K562 (cell line): ENCODE data around the gene PTPN5. TPM values are rescaled to one million over a fixed set of nuclear protein-coding genes. Genes with fewer than 3 reads are reported as not detected.

Experiments used
- ATAC-seq: fragments of 200-7000 bp; cut with Tn5 transposase; 3 replicates; pipeline ENCODE4 v1.9.1; 2020; ENCODE audit warnings: moderate library complexity
- BruUV-seq: library from RNA; stranded (reverse); fragments of 400-500 nt; replicated peaks from 2 replicates; lab custom pipeline; 2021; lab: Mats Ljungman, UMichigan
- CTCF ChIA-PET: fragments of 300-600 bp; formaldehyde crosslinking; extraction: SDS; loops from one replicate; lab custom pipeline; 2021; ENCODE audit warnings: low intra/inter-chr PET ratio; lab: Yijun Ruan, JAX
- POLR2A ChIA-PET: fragments of 300-600, 350-650 bp; sonication (Branson Sonifier 250); formaldehyde crosslinking; extraction: SDS; loops from one replicate; lab custom pipeline; 2021; ENCODE audit warnings: antibody characterized with exemption, inconsistent platforms; lab: Yijun Ruan, JAX
- DNase-seq, 4 experiments: peaks; one replicate each; pipeline versions ENCODE4 v3.0.0 to v3.0.0-alpha.2; 2011 to 2018; ENCODE audit warnings: low spot score in 3 of 4, mixed read lengths in 3 of 4; ENCODE audit errors: extremely low read depth in 1 of 4
- FAIRE-seq: peaks from 2 replicates; lab custom pipeline; 2011; peaks lifted over from hg19 to GRCh38; lab: Jason Lieb, UNC
- H2AFZ ChIP-seq: 2 replicates; pipeline ENCODE4 v1.6.0; 2011; ENCODE audit warnings: low read depth, low read length, control low read depth, inconsistent platforms
- H3K27ac ChIP-seq: fragments of 200-600 bp; 3 replicates; pipeline ENCODE4 v1.8.0; 2011; ENCODE audit warnings: low read depth, mild to moderate bottlenecking, control low read depth, inconsistent platforms, low read length, moderate library complexity, mixed read lengths; ENCODE audit errors: extremely low read depth
- H3K27me3 ChIP-seq, 2 experiments: fragments of 300-600 bp in 1 of 2; 2 replicates in 1 of 2; 3 replicates in 1 of 2; pipeline versions ENCODE4 v1.6.0 to v1.8.0; 2011; ENCODE audit warnings: inconsistent platforms in 2 of 2, low read length in 2 of 2, mild to moderate bottlenecking in 1 of 2, mixed read lengths in 1 of 2, moderate library complexity in 1 of 2; ENCODE audit not compliant: control insufficient read depth in 2 of 2, insufficient read depth in 2 of 2
- H3K36me3 ChIP-seq: fragments of 300-600 bp; 3 replicates; pipeline ENCODE4 v1.8.0; 2011; ENCODE audit warnings: mild to moderate bottlenecking, low read length, inconsistent platforms; ENCODE audit not compliant: control insufficient read depth, insufficient read depth
- H3K4me1 ChIP-seq, 2 experiments: fragments of 200-600 bp in 1 of 2; replicated peaks in 1 of 2; 2 replicates in 1 of 2; 3 replicates in 1 of 2; pipeline versions ENCODE4 v1.5.1 to v1.8.0; 2011; ENCODE audit warnings: inconsistent platforms in 2 of 2, low read length in 2 of 2, mild to moderate bottlenecking in 1 of 2, mixed read lengths in 1 of 2, moderate library complexity in 1 of 2; ENCODE audit not compliant: control insufficient read depth in 2 of 2, insufficient read depth in 2 of 2
- H3K4me2 ChIP-seq: 2 replicates; pipeline ENCODE4 v1.6.1; 2011; ENCODE audit warnings: low read length, control low read depth, inconsistent platforms, mixed read lengths; ENCODE audit not compliant: insufficient read depth
- H3K4me3 ChIP-seq: fragments of 200-600 bp; sonication (generic), shearing (Covaris generic); 2 replicates; pipeline ENCODE4 v1.5.1; 2016; ENCODE audit warnings: control low read depth, inconsistent platforms
- H3K79me2 ChIP-seq: fragments of 200-600 bp; 3 replicates; pipeline ENCODE4 v1.8.0; 2011; ENCODE audit warnings: low read length, inconsistent platforms; ENCODE audit not compliant: control insufficient read depth, insufficient read depth
- H3K9ac ChIP-seq, 2 experiments: 2 replicates each; pipeline versions ENCODE4 v1.6.0 to v1.6.1; 2011; ENCODE audit warnings: low read depth in 2 of 2, low read length in 2 of 2, control low read depth in 1 of 2, inconsistent platforms in 1 of 2, mild to moderate bottlenecking in 1 of 2, mixed read lengths in 1 of 2; ENCODE audit not compliant: insufficient read depth in 1 of 2
- H3K9me1 ChIP-seq: one replicate; pipeline ENCODE4 v1.6.0; 2011; ENCODE audit warnings: inconsistent platforms, mild to moderate bottlenecking, low read length, moderate library complexity; ENCODE audit not compliant: control insufficient read depth, insufficient read depth
- H3K9me3 ChIP-seq: replicated peaks from 2 replicates; pipeline ENCODE4 v1.5.1; 2011; ENCODE audit warnings: low read depth, low read length, inconsistent platforms; ENCODE audit not compliant: control insufficient read depth, insufficient read depth
- H4K20me1 ChIP-seq: replicated peaks from 2 replicates; pipeline ENCODE4 v1.6.1; 2011; ENCODE audit warnings: low read length, inconsistent platforms, mixed read lengths; ENCODE audit not compliant: control insufficient read depth, insufficient read depth
- BRF2 ChIP-seq: IDR thresholded peaks from 3 replicates; pipeline ENCODE4 v1.6.1; 2011; ENCODE audit warnings: borderline replicate concordance, mild to moderate bottlenecking; ENCODE audit not compliant: insufficient read length, insufficient read depth
- CAMTA2 ChIP-seq: fragments of 250-450 bp; sonication (Bioruptor Pico); conservative IDR thresholded peaks from 2 replicates; pipeline ENCODE4 v1.5.1; 2022
- ERF ChIP-seq: fragments of 450-650 bp; formaldehyde crosslinking; IDR thresholded peaks from 2 replicates; pipeline ENCODE4 v1.4.0; 2020; ENCODE audit warnings: mild to moderate bottlenecking, mixed read lengths
- ETS1 ChIP-seq: conservative IDR thresholded peaks from 2 replicates; pipeline ENCODE4 v1.6.1; 2011; ENCODE audit warnings: low read depth, mild to moderate bottlenecking, low read length; ENCODE audit not compliant: control insufficient read depth
- LEF1 ChIP-seq: fragments of 450-650 bp; IDR thresholded peaks from 2 replicates; pipeline ENCODE4 v1.6.1; 2016; ENCODE audit warnings: mild to moderate bottlenecking
- MYNN ChIP-seq, 2 experiments: sonication (generic); formaldehyde crosslinking in 1 of 2; IDR thresholded peaks; 2 replicates each; pipeline versions ENCODE4 v1.5.0 to v1.6.1; 2016 to 2020; ENCODE audit warnings: antibody characterized with exemption in 1 of 2, missing genetic modification reagents in 1 of 2
- PBX2 ChIP-seq, 2 experiments: IDR thresholded peaks in 1 of 2; conservative IDR thresholded peaks in 1 of 2; 2 replicates each; pipeline ENCODE4 v1.6.1; 2016; ENCODE audit warnings: low read depth in 2 of 2, mild to moderate bottlenecking in 1 of 2, missing compliant biosample characterization in 1 of 2, missing genetic modification characterization in 1 of 2, moderate library complexity in 1 of 2
- POLR2AphosphoS5 ChIP-seq: IDR thresholded peaks from 2 replicates; pipeline ENCODE4 v1.6.1; 2011; ENCODE audit warnings: mild to moderate bottlenecking, low read depth, low read length, moderate library complexity; ENCODE audit not compliant: control insufficient read depth, insufficient read depth
- RBM14 ChIP-seq: fragments of 200-400 bp; formaldehyde crosslinking; IDR thresholded peaks from 2 replicates; pipeline ENCODE4 v1.6.1; 2018; ENCODE audit warnings: low read depth, mild to moderate bottlenecking, low read length, moderate library complexity, borderline replicate concordance; ENCODE audit not compliant: insufficient read depth
- SUPT5H ChIP-seq: fragments of 450-650 bp; IDR thresholded peaks from 2 replicates; pipeline ENCODE4 v1.6.1; 2016
- TFAM ChIP-seq: fragments of 250-450 bp; sonication (Bioruptor Pico); conservative IDR thresholded peaks from 2 replicates; pipeline ENCODE4 v1.5.0; 2021; ENCODE audit warnings: mild to moderate bottlenecking, moderate library complexity
- U2AF1 ChIP-seq: fragments of 200-400 bp; formaldehyde crosslinking; optimal IDR thresholded peaks from 2 replicates; pipeline ENCODE3; 2017; ENCODE audit warnings: mild to moderate bottlenecking, low read depth, low read length, moderate library complexity
- ZBTB1 ChIP-seq: sonication (generic); formaldehyde crosslinking; IDR thresholded peaks from 2 replicates; pipeline ENCODE4 v1.8.1; 2023; ENCODE audit warnings: missing genetic modification reagents, low read depth, mild to moderate bottlenecking, borderline replicate concordance
- ZNF311 ChIP-seq: fragments of 250-450 bp; sonication (Bioruptor Pico); IDR thresholded peaks from 2 replicates; pipeline ENCODE4 v1.4.0; 2020; ENCODE audit warnings: mild to moderate bottlenecking, moderate library complexity
- ZNF551 ChIP-seq: fragments of 250-450 bp; sonication (Bioruptor Pico); IDR thresholded peaks from 2 replicates; pipeline ENCODE4 v1.5.0; 2021; ENCODE audit warnings: mild to moderate bottlenecking, moderate library complexity
- WGBS: fragments of 100-300 bp; shearing (Covaris generic); methylation state at CpG from one replicate; pipeline ENCODE4 v1.1.6; 2016; ENCODE audit warnings: low coverage, mixed read lengths; ENCODE audit not compliant: insufficient coverage; ENCODE audit errors: missing lambda C conversion rate; 5-methylcytosine and 5-hydroxymethylcytosine counted together
- in situ Hi-C: fragments of 300-500 bp; cut with MboI; formaldehyde crosslinking; loops from 4 replicates; pipeline ENCODE4 v1.15.0; 2018; ENCODE audit warnings: inconsistent platforms, mixed read lengths
- intact Hi-C: fragments of 100-400 bp; cut with micrococcal nuclease; formaldehyde crosslinking; loops from 2 replicates; pipeline ENCODE4 v1.14.2; 2022
- polyA plus RNA-seq, 8 experiments: library from polyadenylated mRNA; depleted of rRNA in 4 of 8; stranded (reverse) in 5 of 8; unstranded in 3 of 8; fragments of >200 nt; fragmentation: Nextera tagmentation in 2 of 8; fragmentation: Illumina TruSeq in 1 of 8; extraction: Ambion mirVana in 2 of 8; extraction: Trizol in 1 of 8; gene quantifications; 2 replicates each; pipeline versions ENCODE4 v1.2.1 to v1.2.3, GENCODE V29; 2011 to 2014; ENCODE audit warnings: inconsistent platforms in 1 of 8, missing spikeins in 1 of 8
- total RNA-seq, 7 experiments: library from RNA; depleted of rRNA in 6 of 7; stranded (reverse); fragments of >200 nt in 6 of 7; fragmentation: Illumina TruSeq in 2 of 7; extraction: Trizol in 2 of 7; gene quantifications; 2 replicates each; pipeline versions ENCODE4 v1.2.1 to v1.2.3, GENCODE V29; 2011 to 2021; ENCODE audit warnings: low replicate concordance in 1 of 7

PTPN5 gene
- total and polyA plus RNA-seq, 9 of the 15 experiments (the other 6 are each of a cell fraction or from before 2014, with no cell fraction given), result not detected

DNA sequence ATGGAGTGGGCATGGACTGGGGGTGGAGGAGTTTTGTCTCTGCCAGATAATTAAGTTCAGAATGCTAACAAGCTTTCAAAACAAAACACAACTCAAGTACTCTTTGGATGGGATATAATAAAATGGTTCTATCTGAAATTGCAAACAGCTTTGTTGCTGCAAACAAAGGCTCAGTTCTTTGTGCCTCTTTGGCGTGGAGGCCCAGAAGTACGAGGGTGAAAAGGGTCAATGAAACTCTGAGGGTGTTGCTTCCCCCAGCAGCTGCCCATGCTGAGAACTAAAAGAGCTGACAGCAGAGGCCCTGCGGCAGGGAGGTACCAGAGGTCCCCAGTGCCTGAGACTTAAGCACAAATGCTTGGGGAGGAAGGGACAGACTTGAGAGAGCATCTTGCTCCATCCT is 39.1 kb downstream of the PTPN5 start:
- intact Hi-C loops (no loop called here), in situ Hi-C loops (no loop called here)
- no peak overlapping the region for H3K9ac ChIP-seq
- CTCF ChIA-PET, result no interaction called here
- 0% methylated on average over 3 of the region's 3 CpGs for WGBS
- FAIRE-seq (no peak), ATAC-seq (no peak), DNase-seq (no peak)
- no peak overlapping the region for H3K4me3 ChIP-seq
- H3K4me1 ChIP-seq, result no peaks in the 10 kb centered on the region
- no peak overlapping the region for H2AFZ ChIP-seq
- H4K20me1 ChIP-seq, result no peaks in the 10 kb centered on the region
- no peak overlapping the region for H3K4me2 ChIP-seq
- H3K9me3 ChIP-seq, result no peaks in the 10 kb centered on the region
- peaks cover 10 to 61% of the 10 kb centered on the region in 2 experiments; a peak in 3 of 5 replicates for H3K27me3 ChIP-seq
- no peaks in the 10 kb centered on the region for H3K9me1 ChIP-seq
- no peaks in the 10 kb centered on the region for H3K79me2 ChIP-seq
- H3K27ac ChIP-seq, result no peak overlapping the region
- POLR2A ChIA-PET, result no interaction called here
- no peaks in the 10 kb centered on the region for H3K36me3 ChIP-seq
- BruUV-seq, result no TSS peak
- TF ChIP-seq LEF1 (no peak), MYNN (IDR thresholded peaks at IDR 0.05) (no peak), MYNN (CRISPR knock-in tag; IDR thresholded peaks at IDR 0.05) (no peak), U2AF1 (no peak), POLR2AphosphoS5 (no peak), ZBTB1 (no peak), SUPT5H (no peak), BRF2 (no peak), RBM14 (no peak), TFAM (no peak), ZNF311 (CRISPR knock-in tag) (no peak), CAMTA2 (no peak), ERF (no peak), ZNF551 (CRISPR knock-in tag) (no peak), PBX2 (CRISPR knock-in tag; IDR thresholded peaks at IDR 0.05; ENCODE audit: low read depth) (no peak), PBX2 (tag; conservative IDR thresholded peaks at IDR 0.05; ENCODE audit: low read depth) (no peak), ETS1 (no peak)
